Spleen (tissue), 11 donors: Measurements from ENCODE around the gene SLC44A1. TPM values are rescaled to one million over a fixed set of nuclear protein-coding genes. Genes with fewer than 3 reads are reported as not detected.

ENCODE experiments used
- DNase-seq: peaks from one replicate; pipeline ENCODE4 v3.0.0-alpha.2; 2020
- H3K27ac ChIP-seq, 8 donors: fragments of 200-600 bp; sonication (generic) in 7 of 8; 1 replicate in 4 of 8; 2 replicates in 4 of 8; pipeline versions ENCODE4 v1.5.0 to v1.8.0; 2016 to 2021; ENCODE audit warnings: inconsistent platforms in 4 of 8, mild to moderate bottlenecking in 4 of 8, moderate library complexity in 1 of 8
- H3K27me3 ChIP-seq, 7 donors: fragments of 200-600 bp; sonication (generic) in 6 of 7; replicated peaks in 1 of 7; 1 replicate in 4 of 7; 2 replicates in 3 of 7; pipeline versions ENCODE4 v1.5.0 to v1.8.0; 2016 to 2021; ENCODE audit warnings: inconsistent platforms in 3 of 7, mild to moderate bottlenecking in 1 of 7
- H3K36me3 ChIP-seq, 6 donors: fragments of 200-600 bp; sonication (generic) in 5 of 6; 1 replicate in 4 of 6; 2 replicates in 2 of 6; pipeline versions ENCODE4 v1.5.0 to v1.8.0; 2016 to 2021; ENCODE audit warnings: inconsistent platforms in 2 of 6
- H3K4me1 ChIP-seq, 6 donors: fragments of 200-600 bp; sonication (generic) in 5 of 6; 1 replicate in 3 of 6; 2 replicates in 3 of 6; pipeline versions ENCODE4 v1.5.0 to v1.8.0; 2016 to 2021; ENCODE audit warnings: inconsistent platforms in 3 of 6
- H3K4me3 ChIP-seq, 8 donors: fragments of 200-600 bp; sonication (generic) in 7 of 8; 1 replicate in 4 of 8; 2 replicates in 4 of 8; pipeline versions ENCODE4 v1.5.0 to v1.8.0; 2016 to 2021; ENCODE audit warnings: inconsistent platforms in 4 of 8, mild to moderate bottlenecking in 4 of 8, moderate library complexity in 2 of 8
- H3K9me3 ChIP-seq, 8 donors: fragments of 200-600 bp; sonication (generic) in 7 of 8; 1 replicate in 4 of 8; 2 replicates in 4 of 8; pipeline versions ENCODE4 v1.5.0 to v1.8.0; 2016 to 2021; ENCODE audit warnings: inconsistent platforms in 4 of 8
- CTCF ChIP-seq, 11 experiments: fragments of 200-600 bp in 7 of 11; fragments of 450-650 bp in 4 of 11; sonication (generic) in 4 of 11; IDR thresholded peaks in 8 of 11; conservative IDR thresholded peaks in 3 of 11; 1 replicate in 7 of 11; 2 replicates in 4 of 11; pipeline versions ENCODE4 v1.4.0 to v1.8.0; 2016 to 2021; ENCODE audit warnings: antibody characterized with exemption in 11 of 11, inconsistent platforms in 4 of 11, mild to moderate bottlenecking in 1 of 11
- POLR2A ChIP-seq, 3 donors: fragments of 450-650 bp; IDR thresholded peaks; one replicate each; pipeline ENCODE4 v1.5.1; 2017; ENCODE audit warnings: antibody characterized with exemption in 3 of 3, mild to moderate bottlenecking in 1 of 3
- POLR2AphosphoS5 ChIP-seq, 3 donors: sonication (generic); formaldehyde crosslinking; IDR thresholded peaks; one replicate each; pipeline ENCODE4 v1.5.1; 2017; ENCODE audit warnings: antibody characterized with exemption in 3 of 3
- WGBS, 5 donors: extraction: QIAGEN DNeasy Blood & Tissue Kit in 3 of 5; methylation state at CpG; one replicate each; pipeline versions ENCODE4 v1.1.5 to v1.1.7; 2013 to 2018; 5-methylcytosine and 5-hydroxymethylcytosine counted together
- intact Hi-C: fragments of 100-400 bp; cut with DNase I; formaldehyde crosslinking; loops from one replicate; pipeline ENCODE4 v1.15.0; 2023; ENCODE audit warnings: low total_unique reads
- polyA plus RNA-seq, 3 donors: library from polyadenylated mRNA; stranded (reverse); fragments of 200-250 nt; gene quantifications; one replicate each; pipeline ENCODE4 v1.2.1, GENCODE V29; 2013
- total RNA-seq, 7 donors: library from RNA; depleted of rRNA in 3 of 7; stranded (reverse); fragments of >200 nt in 3 of 7; fragmentation: NEBNext Ultra II Directional in 4 of 7; extraction: Animal tissue kit (Norgen Biotek cat#: 25700) in 4 of 7; gene quantifications; one replicate each; pipeline versions ENCODE4 v1.1.0 to v1.2.1, GENCODE V29; 2016 to 2021
- donor health status: healthy with polysubstance abuse.
- donor health status: DM: no; HTN: no; CAD: no; lungs with moderate emphysema.
- donor health status: DM: no; HTN: no; CAD: no.
- donor health status: Bipolar disorder and iron deficiency.
- donor health status: healthy.
- donor health status: DM: no; HTN: no; CAD: no.
- donor health status: DM: yes; HTN: yes; CAD: no.

The SLC44A1 gene
- total and polyA plus RNA-seq, 10 donors: 3.1 to 27.5 (median 21.9) TPM

- H3K4me3 ChIP-seq: no peak overlapping the region
- WGBS, 5 donors: 85 to 100% (median 95%) methylated on average over 1 of the region's 1 CpG
- intact Hi-C loops: no loop called here
Observed at GRCh38 chr9:105281926-105282325, 37.5 kb downstream of the SLC44A1 start.

GRCh38 chr9:105282870-105283621 lies 38.6 kb downstream of the SLC44A1 start:
- H3K27ac ChIP-seq: no peak overlapping the region
- H3K36me3 ChIP-seq: no peaks in the 10 kb centered on the region
- no peaks in the 10 kb centered on the region for H3K4me1 ChIP-seq
- no peaks in the 10 kb centered on the region for H3K27me3 ChIP-seq
- no peaks in the 10 kb centered on the region for H3K9me3 ChIP-seq
- H3K4me3 ChIP-seq: no peak overlapping the region
- DNase-seq: no peak
- TF ChIP-seq CTCF (IDR thresholded peaks at IDR 0.05 in 8 of 11, conservative IDR thresholded peaks at IDR 0.05 in 3 of 11) (no peak), POLR2A (IDR thresholded peaks at IDR 0.05) (no peak), POLR2AphosphoS5 (IDR thresholded peaks at IDR 0.05) (no peak)
- 84 to 93% (median 87%) methylated on average over 7 of the region's 7 CpGs for WGBS, 5 donors
- intact Hi-C loops: no loop called here

More at GRCh38 chr9:105281926-105282325, 37.5 kb downstream of the SLC44A1 start:
- Histone ChIP-seq H3K27ac (no peak overlapping the region), H3K36me3 (no peaks in the 10 kb centered on the region), H3K4me1 (no peaks in the 10 kb centered on the region), H3K27me3 (no peaks in the 10 kb centered on the region), H3K9me3 (no peaks in the 10 kb centered on the region)
- no peak for DNase-seq
- no peak for TF ChIP-seq POLR2A (IDR thresholded peaks at IDR 0.05)
- no peak for TF ChIP-seq POLR2AphosphoS5 (IDR thresholded peaks at IDR 0.05)
- TF ChIP-seq CTCF (IDR thresholded peaks at IDR 0.05 in 8 of 11, conservative IDR thresholded peaks at IDR 0.05 in 3 of 11): no peak

GRCh38 chr9:105283795-105284194 lies 39.3 kb downstream of the SLC44A1 start:
- Histone ChIP-seq H3K9me3 (no peaks in the 10 kb centered on the region), H3K36me3 (no peaks in the 10 kb centered on the region), H3K4me1 (no peaks in the 10 kb centered on the region), H3K4me3 (no peak overlapping the region), H3K27me3 (no peaks in the 10 kb centered on the region), H3K27ac (no peak overlapping the region)
- intact Hi-C loops: no loop called here
- TF ChIP-seq CTCF (IDR thresholded peaks at IDR 0.05 in 8 of 11, conservative IDR thresholded peaks at IDR 0.05 in 3 of 11): no peak
- no peak for TF ChIP-seq POLR2AphosphoS5 (IDR thresholded peaks at IDR 0.05)
- no peak for TF ChIP-seq POLR2A (IDR thresholded peaks at IDR 0.05)
- 74 to 100% (median 81%) methylated on average over 1 of the region's 1 CpG for WGBS, 5 donors
- no peak for DNase-seq

- no peak for TF ChIP-seq CTCF (IDR thresholded peaks at IDR 0.05 in 8 of 11, conservative IDR thresholded peaks at IDR 0.05 in 3 of 11)
- no peak for TF ChIP-seq POLR2AphosphoS5 (IDR thresholded peaks at IDR 0.05)
- no peak for TF ChIP-seq POLR2A (IDR thresholded peaks at IDR 0.05)
- H3K9me3 ChIP-seq: no peaks in the 10 kb centered on the region
- H3K4me3 ChIP-seq: no peak overlapping the region
- H3K27me3 ChIP-seq: no peaks in the 10 kb centered on the region
- no peaks in the 10 kb centered on the region for H3K36me3 ChIP-seq
- H3K4me1 ChIP-seq: no peaks in the 10 kb centered on the region
- no peak overlapping the region for H3K27ac ChIP-seq
- DNase-seq: no peak
- 63 to 91% (median 79%) methylated on average over 2 of the region's 2 CpGs for WGBS, 5 donors
- intact Hi-C loops: no loop called here
Observed at GRCh38 chr9:105284463-105284862, 40.0 kb downstream of the SLC44A1 start.
